Caco-2 (cell line): ENCODE results near the gene PRDM8. TPM values are rescaled to one million over a fixed set of nuclear protein-coding genes. Genes with fewer than 3 reads are reported as not detected.

Source experiments
- BruUV-seq: library from RNA; stranded (reverse); fragments of 400-500 nt; replicated peaks from 2 replicates; lab custom pipeline; 2021; lab: Mats Ljungman, UMichigan
- CTCF ChIA-PET: fragments of 300-600 bp; sonication (Branson Sonifier 250); formaldehyde crosslinking; loops from one replicate; lab custom pipeline; 2022; ENCODE audit warnings: antibody characterized with exemption; lab: Charles Lee
- POLR2A ChIA-PET: fragments of 300-600 bp; sonication (Branson Sonifier 250); formaldehyde crosslinking; loops from one replicate; lab custom pipeline; 2022; ENCODE audit warnings: antibody characterized with exemption; lab: Charles Lee
- DNase-seq, 2 experiments: peaks; one replicate each; pipeline versions ENCODE4 v3.0.0 to v3.0.0-alpha.2; 2020 to 2022
- H3K27me3 ChIP-seq: replicated peaks from 2 replicates; pipeline ENCODE4 v1.6.0; 2011; ENCODE audit warnings: low read length; ENCODE audit not compliant: control insufficient read depth, insufficient read depth
- H3K36me3 ChIP-seq: 2 replicates; pipeline ENCODE4 v1.5.1; 2011; ENCODE audit warnings: low read length; ENCODE audit not compliant: control insufficient read depth, insufficient read depth
- H3K4me1 ChIP-seq: fragments of 250-450 bp; sonication (Bioruptor Pico); 2 replicates; pipeline ENCODE4 v1.5.1; 2020; ENCODE audit warnings: mild to moderate bottlenecking
- H3K4me3 ChIP-seq: 2 replicates; pipeline ENCODE4 v1.5.1; 2011; ENCODE audit warnings: low read depth, mild to moderate bottlenecking, control low read depth, low read length
- H3K9me3 ChIP-seq: fragments of 250-450 bp; sonication (Bioruptor Pico); 2 replicates; pipeline ENCODE4 v1.5.1; 2020; ENCODE audit warnings: mild to moderate bottlenecking, moderate library complexity
- H3K27ac Mint-ChIP-seq: one replicate; pipeline ENCODE4 v1.8.0; 2022; ENCODE audit warnings: mixed read lengths; ENCODE audit not compliant: unreplicated experiment
- H3K27me3 Mint-ChIP-seq: one replicate; pipeline ENCODE4 v1.8.0; 2022; ENCODE audit warnings: mixed read lengths; ENCODE audit not compliant: insufficient read depth, unreplicated experiment
- H3K36me3 Mint-ChIP-seq: one replicate; pipeline ENCODE4 v1.8.0; 2022; ENCODE audit warnings: mild to moderate bottlenecking, mixed read lengths; ENCODE audit not compliant: insufficient read depth, unreplicated experiment
- H3K4me1 Mint-ChIP-seq: one replicate; pipeline ENCODE4 v1.8.0; 2022; ENCODE audit warnings: low read depth, mixed read lengths; ENCODE audit not compliant: unreplicated experiment
- H3K4me3 Mint-ChIP-seq: one replicate; pipeline ENCODE4 v1.8.0; 2022; ENCODE audit warnings: mild to moderate bottlenecking, moderate library complexity, mixed read lengths; ENCODE audit not compliant: unreplicated experiment
- H3K9me3 Mint-ChIP-seq: one replicate; pipeline ENCODE4 v1.8.0; 2022; ENCODE audit warnings: mixed read lengths; ENCODE audit not compliant: unreplicated experiment
- CTCF ChIP-seq, 2 experiments: fragments of 200-600 bp in 1 of 2; IDR thresholded peaks; 1 replicate in 1 of 2; 2 replicates in 1 of 2; pipeline versions ENCODE4 v1.5.1 to v1.8.0; 2011 to 2022; ENCODE audit warnings: antibody characterized with exemption in 1 of 2, control low read depth in 1 of 2, inconsistent platforms in 1 of 2, low read depth in 1 of 2, low read length in 1 of 2, mild to moderate bottlenecking in 1 of 2, moderate library complexity in 1 of 2; ENCODE audit not compliant: insufficient read depth in 1 of 2, severe bottlenecking in 1 of 2, unreplicated experiment in 1 of 2
- intact Hi-C: fragments of 100-400 bp; cut with micrococcal nuclease; formaldehyde crosslinking; loops from one replicate; pipeline ENCODE4 v1.10.0; 2022; ENCODE audit not compliant: unreplicated experiment
- total RNA-seq: library from RNA; stranded (reverse); gene quantifications from 2 replicates; pipeline ENCODE4 v1.2.3, GENCODE V29; 2022

Gene PRDM8
- total RNA-seq, 1 experiment from 2014 or later = not detected

GRCh38 chr4:80197601-80198440 is 518 bp downstream of the PRDM8 start:
- Histone ChIP-seq H3K9me3 (no peaks in the 10 kb centered on the region), H3K4me3 (no peak overlapping the region), H3K27me3 (no peaks in the 10 kb centered on the region; the same call in 1 of the 2 replicates), H3K4me1 (no peaks in the 10 kb centered on the region), H3K36me3 (no peaks in the 10 kb centered on the region)
- Mint-ChIP-seq H3K4me1 (peaks cover 8% of the 10 kb centered on the region), H3K4me3 (no peak overlapping the region), H3K27me3 (peaks cover 36% of the 10 kb centered on the region), H3K27ac (no peak overlapping the region), H3K9me3 (no peaks in the 10 kb centered on the region), H3K36me3 (no peaks in the 10 kb centered on the region)
- BruUV-seq = no TSS peak
- CTCF ChIA-PET = no interaction called here
- no peak for DNase-seq
- POLR2A ChIA-PET = no interaction called here
- TF ChIP-seq CTCF (IDR thresholded peaks at IDR 0.05; ENCODE audit: insufficient read depth in 1 of 2, low read depth in 1 of 2, low read length in 1 of 2, severe bottlenecking in 1 of 2, unreplicated experiment in 1 of 2) = no peak
- intact Hi-C loops = no loop called here

- H3K4me3 ChIP-seq = no peak overlapping the region
Observed at GRCh38 chr4:80198441-80198837, 1.1 kb downstream of the PRDM8 start.

GRCh38 chr4:80199004-80199560 is 1.8 kb downstream of the PRDM8 start:
- ChIA-PET CTCF (no interaction called here), POLR2A (no interaction called here)
- no peak for TF ChIP-seq CTCF (IDR thresholded peaks at IDR 0.05; ENCODE audit: insufficient read depth in 1 of 2, low read depth in 1 of 2, low read length in 1 of 2, severe bottlenecking in 1 of 2, unreplicated experiment in 1 of 2)
- Mint-ChIP-seq H3K36me3 (no peaks in the 10 kb centered on the region), H3K4me1 (peaks cover 8% of the 10 kb centered on the region), H3K27me3 (peaks cover 43% of the 10 kb centered on the region), H3K4me3 (no peak overlapping the region), H3K9me3 (no peaks in the 10 kb centered on the region), H3K27ac (no peak overlapping the region)
- no TSS peak for BruUV-seq
- Histone ChIP-seq H3K36me3 (no peaks in the 10 kb centered on the region), H3K27me3 (peaks cover 1% of the 10 kb centered on the region), H3K4me1 (no peaks in the 10 kb centered on the region), H3K9me3 (no peaks in the 10 kb centered on the region), H3K4me3 (no peak overlapping the region)
- intact Hi-C loops = no loop called here
- DNase-seq = no peak

More at GRCh38 chr4:80198441-80198837, 1.1 kb downstream of the PRDM8 start:
- H3K4me1 ChIP-seq = no peaks in the 10 kb centered on the region
- CTCF ChIA-PET = no interaction called here
- H3K27me3 ChIP-seq = peaks cover 1% of the 10 kb centered on the region
- Mint-ChIP-seq H3K27me3 (peaks cover 40% of the 10 kb centered on the region), H3K36me3 (no peaks in the 10 kb centered on the region), H3K27ac (no peak overlapping the region), H3K9me3 (no peaks in the 10 kb centered on the region), H3K4me1 (peaks cover 8% of the 10 kb centered on the region), H3K4me3 (no peak overlapping the region)
- no peak for TF ChIP-seq CTCF (IDR thresholded peaks at IDR 0.05; ENCODE audit: insufficient read depth in 1 of 2, low read depth in 1 of 2, low read length in 1 of 2, severe bottlenecking in 1 of 2, unreplicated experiment in 1 of 2)
- intact Hi-C loops = no loop called here
- BruUV-seq = no TSS peak
- POLR2A ChIA-PET = no interaction called here
- DNase-seq = no peak
- no peaks in the 10 kb centered on the region for H3K36me3 ChIP-seq
- no peaks in the 10 kb centered on the region for H3K9me3 ChIP-seq
